Adrenal gland (tissue), 5 donors: Measurements from ENCODE around the gene ZSWIM9.

ENCODE experiments used
- CTCF ChIP-seq, 6 experiments: fragments of 450-650 bp in 4 of 6; fragments of 200-600 bp in 2 of 6; sonication (generic) in 1 of 6; IDR thresholded peaks; 1 replicate in 5 of 6; 2 replicates in 1 of 6; pipeline versions ENCODE4 v1.5.1 to v1.8.0; 2016 to 2021; ENCODE audit warnings: antibody characterized with exemption in 6 of 6, mild to moderate bottlenecking in 2 of 6, moderate library complexity in 1 of 6
- POLR2A ChIP-seq, 2 donors: fragments of 450-650 bp; IDR thresholded peaks; one replicate each; pipeline ENCODE4 v1.6.1; 2017; ENCODE audit warnings: antibody characterized with exemption in 2 of 2, mild to moderate bottlenecking in 2 of 2, moderate library complexity in 1 of 2
- donor health status: DM: no; HTN: no; CAD: no.

GRCh38 chr19:48182434-48182833 is 12.0 kb downstream of the ZSWIM9 start:
- TF ChIP-seq CTCF (IDR thresholded peaks at IDR 0.05) (no peak), POLR2A (IDR thresholded peaks at IDR 0.05) (no peak)
